ENCODE results near the gene C9orf43.

DNA sequence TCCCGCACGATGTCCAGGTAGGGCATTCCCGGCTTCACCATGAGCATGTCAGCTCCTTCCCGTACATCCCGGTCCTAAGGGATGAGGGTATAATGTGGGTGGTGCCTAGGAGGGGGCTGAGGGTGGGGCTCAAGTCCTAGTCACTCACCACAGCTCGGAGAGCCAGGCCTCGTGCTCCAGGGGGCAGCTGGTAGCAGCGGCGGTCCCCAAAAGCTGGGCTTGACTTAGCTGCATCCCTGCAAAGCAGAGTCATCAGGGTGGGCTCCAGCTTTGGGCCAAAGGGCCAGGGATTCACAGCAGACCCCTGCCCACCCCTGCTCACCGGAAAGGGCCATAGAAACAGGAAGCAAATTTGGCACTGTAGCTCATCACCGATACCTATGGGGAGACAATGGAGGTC is 21.1 kb upstream of the C9orf43 start:
- TF ChIP-seq CTCF (conservative IDR thresholded peaks at IDR 0.05; ENCODE audit: low read length) (no peak), EZH2phosphoT487 (IDR thresholded peaks at IDR 0.05; ENCODE audit: borderline replicate concordance, low read depth, low read length) (no peak)

Measured in OCI-LY7 (cell line).